Measurements from ENCODE around the gene COPS9. TPM values are rescaled to one million over a fixed set of nuclear protein-coding genes. Genes with fewer than 3 reads are reported as not detected.

The COPS9 gene
- total RNA-seq, 1 donor from 2014 or later: 190 TPM

DNA sequence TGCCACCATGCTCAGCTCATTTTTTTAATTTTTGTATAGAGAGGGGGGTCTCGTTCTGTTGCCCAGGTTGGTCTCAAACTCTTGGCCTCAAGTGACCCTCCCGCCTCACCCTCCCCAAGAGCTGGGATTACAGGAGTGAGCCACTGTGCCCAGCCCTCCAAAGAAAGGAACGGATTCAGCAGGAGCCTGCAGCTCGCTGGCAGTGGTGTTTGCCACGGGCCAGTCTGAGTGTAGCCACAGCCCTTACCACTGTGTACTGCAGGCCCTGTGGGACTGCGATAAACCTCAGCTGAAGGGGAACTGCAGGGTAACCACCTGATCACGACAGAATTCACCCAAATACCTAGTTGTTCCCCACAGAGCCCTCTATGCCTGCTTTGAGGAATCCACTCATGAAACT is 6.8 kb downstream of the COPS9 start:
- TF ChIP-seq, protein P1, sequence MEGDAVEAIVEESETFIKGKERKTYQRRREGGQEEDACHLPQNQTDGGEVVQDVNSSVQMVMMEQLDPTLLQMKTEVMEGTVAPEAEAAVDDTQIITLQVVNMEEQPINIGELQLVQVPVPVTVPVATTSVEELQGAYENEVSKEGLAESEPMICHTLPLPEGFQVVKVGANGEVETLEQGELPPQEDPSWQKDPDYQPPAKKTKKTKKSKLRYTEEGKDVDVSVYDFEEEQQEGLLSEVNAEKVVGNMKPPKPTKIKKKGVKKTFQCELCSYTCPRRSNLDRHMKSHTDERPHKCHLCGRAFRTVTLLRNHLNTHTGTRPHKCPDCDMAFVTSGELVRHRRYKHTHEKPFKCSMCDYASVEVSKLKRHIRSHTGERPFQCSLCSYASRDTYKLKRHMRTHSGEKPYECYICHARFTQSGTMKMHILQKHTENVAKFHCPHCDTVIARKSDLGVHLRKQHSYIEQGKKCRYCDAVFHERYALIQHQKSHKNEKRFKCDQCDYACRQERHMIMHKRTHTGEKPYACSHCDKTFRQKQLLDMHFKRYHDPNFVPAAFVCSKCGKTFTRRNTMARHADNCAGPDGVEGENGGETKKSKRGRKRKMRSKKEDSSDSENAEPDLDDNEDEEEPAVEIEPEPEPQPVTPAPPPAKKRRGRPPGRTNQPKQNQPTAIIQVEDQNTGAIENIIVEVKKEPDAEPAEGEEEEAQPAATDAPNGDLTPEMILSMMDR (IDR thresholded peaks at IDR 0.05; ENCODE audit: borderline replicate concordance): no peak
- Histone ChIP-seq H3K36me3 (peaks cover 67% of the 10 kb centered on the region), H3K27ac (replicated peaks) (no peak overlapping the region), H3K27me3 (ENCODE audit: low read depth) (no peaks in the 10 kb centered on the region), H3K4me1 (no peaks in the 10 kb centered on the region), H3K4me3 (no peak overlapping the region), H3K9me3 (replicated peaks) (no peaks in the 10 kb centered on the region)
- no peak for DNase-seq
- intact Hi-C loops (cut with micrococcal nuclease): no loop called here

DNA sequence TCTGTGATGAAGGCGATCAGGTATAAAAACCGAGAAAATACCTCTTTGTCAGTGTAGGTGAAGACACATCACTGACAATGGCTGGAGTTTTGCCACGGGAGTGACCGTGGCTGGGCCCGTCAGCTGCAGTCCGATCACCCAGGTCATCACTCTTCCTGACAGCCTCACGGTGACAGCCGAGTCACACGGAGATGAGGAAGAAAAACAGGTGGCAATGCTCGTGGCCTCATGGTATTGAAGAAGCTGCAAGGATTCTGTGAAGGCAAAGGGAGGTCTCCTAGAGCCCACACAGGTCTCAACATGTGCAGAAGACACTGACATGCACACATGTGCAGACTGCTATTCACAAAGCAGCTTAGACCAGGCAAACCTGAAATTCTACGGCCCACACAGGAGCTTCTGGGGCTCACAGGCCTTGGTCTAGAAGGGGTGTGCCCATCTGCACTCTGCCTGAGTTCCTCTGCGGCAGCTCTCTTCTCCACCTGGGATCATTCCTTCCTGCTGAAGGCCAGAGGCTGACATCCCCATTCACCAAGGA is 7.4 kb downstream of the COPS9 start:
- Histone ChIP-seq H3K4me1 (no peaks in the 10 kb centered on the region), H3K27me3 (ENCODE audit: low read depth) (no peaks in the 10 kb centered on the region), H3K27ac (replicated peaks) (no peak overlapping the region), H3K4me3 (no peak overlapping the region), H3K9me3 (replicated peaks) (no peaks in the 10 kb centered on the region), H3K36me3 (peaks cover 66% of the 10 kb centered on the region)
- DNase-seq: no peak
- TF ChIP-seq, protein P1 (IDR thresholded peaks at IDR 0.05; ENCODE audit: borderline replicate concordance): no peak
- intact Hi-C loops (cut with micrococcal nuclease): no loop called here

DNA sequence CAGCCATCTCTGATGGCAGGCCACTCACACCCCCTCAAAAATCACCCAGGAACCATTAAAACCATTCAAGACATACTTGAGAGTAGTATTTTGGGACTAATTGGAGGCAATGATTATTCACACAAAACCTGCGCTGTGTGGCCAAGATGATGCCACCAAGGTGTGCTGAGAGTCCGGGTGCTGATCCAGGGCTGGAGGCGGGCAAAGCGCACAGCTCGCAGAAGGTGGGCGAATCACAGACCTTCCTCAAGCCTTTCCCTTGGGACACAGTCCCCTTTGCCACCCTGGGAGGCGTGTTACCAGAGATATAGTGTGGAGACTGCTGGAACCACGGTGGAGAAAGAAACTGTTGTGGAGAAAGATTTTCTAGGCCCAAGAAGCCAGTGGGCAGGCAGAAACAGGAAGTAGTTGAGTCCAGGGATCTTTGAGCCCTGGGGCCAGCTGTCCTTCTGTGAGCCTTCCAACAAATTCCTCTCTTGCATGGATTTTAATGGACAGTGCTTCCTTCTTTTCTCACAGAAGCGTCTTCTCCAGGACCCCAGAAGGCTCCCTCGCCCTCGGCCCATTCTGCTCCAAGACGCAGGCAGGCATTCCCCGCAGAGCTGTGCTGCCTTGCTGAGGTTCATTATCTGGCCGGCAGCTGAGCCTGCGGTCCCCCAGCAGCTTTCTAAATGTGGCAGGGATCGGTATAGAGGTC is 8.0 kb downstream of the COPS9 start:
- Histone ChIP-seq H3K27ac (replicated peaks) (no peak overlapping the region), H3K4me1 (no peaks in the 10 kb centered on the region), H3K4me3 (no peak overlapping the region), H3K27me3 (ENCODE audit: low read depth) (no peaks in the 10 kb centered on the region), H3K36me3 (peaks cover 60% of the 10 kb centered on the region), H3K9me3 (replicated peaks) (no peaks in the 10 kb centered on the region)
- TF ChIP-seq, protein P1 (IDR thresholded peaks at IDR 0.05; ENCODE audit: borderline replicate concordance): no peak
- intact Hi-C loops (cut with micrococcal nuclease): no loop called here
- DNase-seq: no peak

DNA sequence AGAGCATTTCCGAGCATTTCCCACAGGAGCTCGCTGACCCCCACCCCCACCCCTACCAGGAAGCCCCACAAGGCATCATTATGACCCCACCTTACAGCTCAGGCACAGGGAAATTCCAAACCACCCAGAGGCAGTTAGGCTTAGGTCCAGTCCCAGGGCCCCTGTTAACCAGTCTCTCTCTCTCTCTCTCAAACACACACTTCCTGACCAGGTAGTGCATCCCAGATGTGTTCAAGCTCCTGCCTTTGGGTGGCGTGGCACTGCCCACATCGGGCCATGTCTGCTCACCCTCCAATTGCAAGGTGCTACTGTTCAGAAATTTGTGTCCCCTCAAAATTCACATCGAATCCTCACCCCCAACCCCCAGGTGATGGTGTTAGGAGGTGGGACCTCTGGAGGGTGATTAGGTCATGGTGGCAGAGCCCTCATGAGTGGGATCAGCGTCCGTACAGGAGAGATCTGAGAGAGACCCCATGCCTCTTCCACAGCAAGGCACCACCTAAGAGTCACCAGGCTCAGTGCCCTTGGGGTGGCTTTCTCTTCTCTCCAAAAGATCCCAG is 8.8 kb downstream of the COPS9 start:
- DNase-seq: no peak
- Histone ChIP-seq H3K36me3 (peaks cover 52% of the 10 kb centered on the region), H3K4me3 (no peak overlapping the region), H3K9me3 (replicated peaks) (no peaks in the 10 kb centered on the region), H3K27ac (replicated peaks) (no peak overlapping the region), H3K27me3 (ENCODE audit: low read depth) (no peaks in the 10 kb centered on the region), H3K4me1 (no peaks in the 10 kb centered on the region)
- TF ChIP-seq, protein P1 (IDR thresholded peaks at IDR 0.05; ENCODE audit: borderline replicate concordance): no peak
- intact Hi-C loops (cut with micrococcal nuclease): no loop called here

DNA sequence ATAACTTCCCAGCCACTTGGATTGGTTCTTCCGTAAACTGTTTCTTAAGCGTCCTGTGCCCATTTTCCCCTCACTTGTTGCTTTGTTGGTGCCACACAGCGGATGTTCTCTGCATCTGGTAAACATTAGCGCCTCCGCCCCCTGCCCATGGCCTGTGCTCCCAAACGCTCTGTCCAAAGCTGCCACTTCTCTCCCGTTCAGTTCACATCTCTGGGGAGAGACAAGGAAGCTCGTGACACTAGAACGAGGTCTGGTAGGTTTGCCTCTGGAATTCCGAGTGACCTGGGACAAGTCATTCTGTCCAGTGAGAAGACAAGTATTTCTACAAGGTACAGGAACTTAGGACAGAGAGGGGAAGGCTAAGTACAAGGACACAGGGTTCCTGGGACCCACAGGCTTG is 9.4 kb downstream of the COPS9 start:
- Histone ChIP-seq H3K4me1 (no peaks in the 10 kb centered on the region), H3K27me3 (ENCODE audit: low read depth) (no peaks in the 10 kb centered on the region), H3K9me3 (replicated peaks) (no peaks in the 10 kb centered on the region), H3K36me3 (peaks cover 47% of the 10 kb centered on the region), H3K27ac (replicated peaks) (no peak overlapping the region), H3K4me3 (no peak overlapping the region)
- DNase-seq: no peak
- TF ChIP-seq, protein P1 (IDR thresholded peaks at IDR 0.05; ENCODE audit: borderline replicate concordance): no peak
- intact Hi-C loops (cut with micrococcal nuclease): no loop called here

Measured in left ventricle myocardium inferior (tissue), 1 donor.